HG02870 (cell line): ENCODE measurements around the gene CUZD1.

Source experiments
- ATAC-seq: cut with Tn5 transposase; IDR thresholded peaks from one replicate; pipeline ENCODE4 v1.9.1; 2021; ENCODE audit warnings: mild to moderate bottlenecking, moderate library complexity; ENCODE audit not compliant: unreplicated experiment

Gene CUZD1

DNA sequence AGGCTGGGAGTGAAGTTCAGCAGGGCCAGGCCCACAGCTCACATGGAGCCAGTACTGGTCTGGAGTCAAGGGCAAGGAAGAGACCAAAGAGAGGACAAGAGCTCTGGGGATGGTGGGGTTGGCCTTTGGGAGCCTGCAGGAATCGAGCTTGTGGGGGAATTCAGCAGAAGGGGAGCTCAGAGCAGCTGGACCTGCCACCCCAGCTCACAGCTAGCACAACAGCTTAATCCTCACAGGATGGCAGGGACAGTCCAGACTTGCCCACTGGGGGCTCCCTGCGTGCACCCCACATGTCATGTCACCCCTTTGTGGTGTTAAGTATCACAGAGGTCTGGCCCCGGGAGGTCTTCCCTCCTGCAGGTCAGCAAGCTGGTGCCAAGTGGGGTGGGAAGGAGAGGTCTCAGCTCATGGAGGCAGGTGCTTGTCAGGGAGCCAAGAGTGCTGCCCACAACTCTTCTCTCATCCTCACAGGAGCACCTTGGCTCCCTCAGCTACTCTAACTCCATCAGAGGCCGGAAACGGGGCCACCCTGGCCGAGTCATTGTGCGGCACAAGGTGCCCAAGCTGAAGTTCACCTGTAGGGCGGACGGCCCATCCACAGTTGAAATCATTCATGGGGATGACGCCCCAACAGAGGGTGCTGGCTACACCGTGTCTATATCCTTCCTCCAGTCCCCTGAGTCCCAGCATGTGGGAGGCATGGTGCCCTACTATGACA lies 22.5 kb downstream of the CUZD1 start:
- ATAC-seq, result no peak

DNA sequence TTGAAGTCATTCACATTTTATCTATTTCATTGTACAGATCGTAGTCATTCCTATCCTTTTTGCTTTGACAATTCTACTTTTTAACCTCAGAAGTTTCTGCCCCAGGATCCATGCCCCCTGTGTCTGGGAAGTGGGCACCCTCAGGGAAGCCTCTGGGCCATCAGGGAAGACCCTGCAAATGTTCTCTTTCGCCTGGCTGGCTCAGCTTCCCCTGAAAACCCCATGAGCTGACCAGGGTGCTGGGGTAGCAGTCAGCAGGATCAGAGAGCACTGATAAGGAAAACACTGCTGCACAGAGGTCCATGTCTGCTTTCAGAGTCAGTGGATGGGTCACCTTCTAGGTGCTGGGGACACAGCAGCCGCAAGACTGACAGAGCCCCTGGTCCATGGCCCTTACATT lies 23.8 kb downstream of the CUZD1 start:
- ATAC-seq, result no peak

DNA sequence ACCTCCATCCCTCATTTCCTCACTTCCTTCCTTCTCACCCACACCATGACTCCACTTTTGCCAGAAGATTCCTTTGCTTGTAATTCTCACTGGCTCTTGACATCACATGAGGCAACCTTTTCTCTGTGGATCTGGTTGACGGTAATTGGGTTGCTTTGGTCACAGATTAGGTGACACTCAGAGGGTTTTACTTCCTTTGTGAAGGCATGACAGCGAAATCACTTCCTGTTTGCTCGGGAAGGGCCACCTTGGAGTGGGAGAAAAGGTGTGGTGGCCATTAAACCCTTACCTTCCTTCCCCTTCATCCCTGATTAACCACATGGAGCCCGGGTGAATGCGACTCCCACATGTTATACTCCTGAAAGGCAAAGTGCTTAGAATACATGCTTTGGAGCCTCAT lies 30.2 kb downstream of the CUZD1 start:
- no peak for ATAC-seq

DNA sequence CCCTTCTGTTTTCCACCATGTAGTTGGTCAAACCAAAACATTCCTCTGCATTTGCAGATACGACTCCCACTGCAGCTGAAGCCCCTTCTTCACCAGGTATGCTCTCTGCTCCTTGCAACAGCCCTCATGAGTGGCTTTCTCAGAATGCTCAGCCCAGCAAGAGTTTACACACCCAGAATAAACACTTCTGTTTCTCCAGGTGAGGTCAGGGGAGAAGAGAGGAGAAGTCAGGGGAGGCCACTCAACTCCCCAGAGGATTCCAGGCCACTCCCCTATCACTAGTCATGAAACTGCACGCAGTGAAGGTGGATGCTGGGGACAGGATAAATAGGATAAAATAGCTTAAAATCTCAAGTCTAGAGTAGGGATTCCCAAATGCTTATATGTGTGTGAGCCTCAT lies 31.2 kb downstream of the CUZD1 start:
- no peak for ATAC-seq

DNA sequence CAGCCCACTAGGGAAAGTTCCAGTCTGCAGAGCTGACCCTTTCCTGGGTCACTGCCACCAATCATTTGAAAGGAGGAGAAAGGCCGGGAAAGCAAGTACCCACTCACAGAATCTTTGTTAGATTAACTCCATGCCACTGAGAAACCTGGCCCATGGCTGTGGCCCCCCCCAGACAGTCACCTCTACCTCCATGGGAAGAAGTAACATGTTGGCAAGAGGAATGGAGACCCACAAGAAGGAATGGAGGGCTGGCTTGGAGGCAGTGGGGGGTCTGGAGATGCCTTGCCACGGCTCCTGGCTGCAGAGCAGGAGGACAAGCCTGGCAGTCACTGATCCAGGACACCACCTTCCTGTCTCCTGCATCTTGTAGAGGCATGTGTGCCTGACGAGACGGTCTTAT lies 32.9 kb downstream of the CUZD1 start:
- ATAC-seq, result no peak

DNA sequence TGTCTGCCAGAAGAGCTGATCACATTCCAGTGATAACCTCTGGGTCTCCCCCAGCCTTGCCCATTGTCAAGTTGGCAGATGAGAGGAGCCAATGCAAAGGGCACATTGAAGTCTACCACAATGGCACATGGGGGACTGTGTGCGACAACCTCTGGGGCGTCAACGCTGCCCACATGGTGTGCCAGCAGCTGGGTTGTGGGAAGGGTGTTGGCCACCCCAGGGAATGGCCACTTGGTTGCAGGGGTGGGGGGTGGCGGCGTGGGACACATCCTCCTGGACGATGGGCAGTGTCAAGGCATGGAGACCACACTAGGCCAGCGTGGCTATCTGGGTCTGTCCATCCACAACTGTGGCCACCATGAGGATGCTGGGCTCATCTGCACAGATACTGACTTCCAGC lies 43.4 kb downstream of the CUZD1 start:
- no peak for ATAC-seq

GRCh38 chr10:122798704-122799231 lies 46.9 kb downstream of the CUZD1 start:
- no peak for ATAC-seq

- no peak for ATAC-seq
Measured at GRCh38 chr10:122796796-122797195, 48.9 kb downstream of the CUZD1 start.

GRCh38 chr10:122795924-122796323 lies 49.7 kb downstream of the CUZD1 start:
- no peak for ATAC-seq

GRCh38 chr10:122786269-122786668 lies 59.4 kb downstream of the CUZD1 start:
- no peak for ATAC-seq

DNA sequence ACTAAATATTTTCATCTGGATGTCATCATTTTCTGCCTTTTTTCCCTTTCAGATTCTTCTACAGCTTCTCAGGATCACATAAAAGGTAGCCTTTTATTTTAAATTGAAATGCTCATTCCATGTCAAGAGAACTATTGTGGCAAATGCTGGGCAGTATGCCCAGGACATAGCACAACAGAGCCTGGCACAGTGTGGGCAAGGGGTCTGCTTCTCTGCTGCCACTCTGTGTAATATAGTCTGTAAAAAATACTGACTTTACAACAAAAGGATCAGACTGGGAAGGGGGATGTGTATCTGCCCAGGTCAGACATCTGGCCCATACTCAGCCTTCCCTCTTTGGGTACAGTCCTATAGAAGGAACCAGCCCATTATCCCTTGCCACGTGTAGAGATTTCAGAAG lies 62.7 kb downstream of the CUZD1 start:
- ATAC-seq, result no peak
